BLaER1 (cell line): ENCODE measurements around the gene ABCB4.

Experiments
- H3K27ac ChIP-seq: shearing (Covaris generic); formaldehyde crosslinking; 2 replicates; pipeline ENCODE4 v1.8.1; 2022
- H3K27me3 ChIP-seq: shearing (Covaris generic); formaldehyde crosslinking; 2 replicates; pipeline ENCODE4 v1.8.1; 2022
- H3K36me3 ChIP-seq: shearing (Covaris generic); formaldehyde crosslinking; 2 replicates; pipeline ENCODE4 v1.8.1; 2022
- H3K4me1 ChIP-seq: shearing (Covaris generic); formaldehyde crosslinking; 2 replicates; pipeline ENCODE4 v1.8.1; 2022
- H3K4me2 ChIP-seq: shearing (Covaris generic); formaldehyde crosslinking; 2 replicates; pipeline ENCODE4 v1.8.1; 2022
- H3K4me3 ChIP-seq: shearing (Covaris generic); formaldehyde crosslinking; 2 replicates; pipeline ENCODE4 v1.8.1; 2022
- H3K9ac ChIP-seq: shearing (Covaris generic); formaldehyde crosslinking; 2 replicates; pipeline ENCODE4 v1.8.1; 2022
- H3K9me3 ChIP-seq: shearing (Covaris generic); formaldehyde crosslinking; 2 replicates; pipeline ENCODE4 v1.8.1; 2022
- H4K20me1 ChIP-seq: shearing (Covaris generic); formaldehyde crosslinking; 2 replicates; pipeline ENCODE4 v1.8.1; 2022
- Cebpa-rat ChIP-seq: shearing (Covaris generic); IDR thresholded peaks from 2 replicates; pipeline ENCODE4 v1.8.1; 2022

The ABCB4 gene

GRCh38 chr7:87435546-87435945 lies 39.9 kb downstream of the ABCB4 start:
- H3K27ac ChIP-seq, result no peak overlapping the region

GRCh38 chr7:87432536-87432935 lies 42.9 kb downstream of the ABCB4 start:
- Histone ChIP-seq H3K4me2 (no peak overlapping the region), H3K4me3 (no peak overlapping the region), H3K27me3 (no peaks in the 10 kb centered on the region), H3K9me3 (no peaks in the 10 kb centered on the region), H3K4me1 (no peaks in the 10 kb centered on the region), H3K27ac (no peak overlapping the region), H3K36me3 (peaks cover 72% of the 10 kb centered on the region), H4K20me1 (no peaks in the 10 kb centered on the region), H3K9ac (no peak overlapping the region)
- no peak for TF ChIP-seq Cebpa-rat

More at GRCh38 chr7:87435546-87435945, 39.9 kb downstream of the ABCB4 start:
- Histone ChIP-seq H3K27me3 (no peaks in the 10 kb centered on the region), H4K20me1 (no peaks in the 10 kb centered on the region), H3K9ac (no peak overlapping the region), H3K4me3 (no peak overlapping the region), H3K36me3 (peaks cover 80% of the 10 kb centered on the region), H3K9me3 (no peaks in the 10 kb centered on the region), H3K4me2 (no peak overlapping the region), H3K4me1 (no peaks in the 10 kb centered on the region)
- TF ChIP-seq Cebpa-rat, result no peak

DNA sequence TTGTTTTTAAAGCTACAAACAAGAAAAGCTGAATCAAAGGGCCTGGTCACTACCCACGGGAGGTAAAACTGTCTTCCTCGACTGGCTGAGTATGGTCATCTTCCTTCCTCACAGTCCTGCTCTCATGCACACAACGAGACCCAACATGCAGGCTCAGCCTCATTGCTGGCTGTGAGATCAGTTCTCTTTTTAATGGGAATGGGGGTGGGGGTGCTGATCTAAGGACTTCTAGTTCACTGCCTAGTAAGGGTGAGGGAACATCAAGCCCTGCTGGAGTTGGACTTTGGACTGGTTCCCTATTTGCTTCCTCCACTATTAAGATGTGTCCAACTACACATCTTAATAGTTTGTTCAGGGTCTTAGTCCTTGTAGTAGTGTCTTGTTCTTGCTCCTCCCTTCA lies 48.2 kb downstream of the ABCB4 start:
- H3K4me1 ChIP-seq, result no peaks in the 10 kb centered on the region
- H3K36me3 ChIP-seq, result peaks cover 68% of the 10 kb centered on the region
- no peaks in the 10 kb centered on the region for H3K27me3 ChIP-seq
- H3K4me3 ChIP-seq, result no peak overlapping the region
- TF ChIP-seq Cebpa-rat, result no peak
- H3K4me2 ChIP-seq, result no peak overlapping the region
- H3K27ac ChIP-seq, result no peak overlapping the region
- H3K9ac ChIP-seq, result no peak overlapping the region
- H4K20me1 ChIP-seq, result no peaks in the 10 kb centered on the region
- no peaks in the 10 kb centered on the region for H3K9me3 ChIP-seq

- no peak overlapping the region for H3K27ac ChIP-seq
- no peak overlapping the region for H3K4me3 ChIP-seq
- H3K9me3 ChIP-seq, result no peaks in the 10 kb centered on the region
- no peaks in the 10 kb centered on the region for H3K4me1 ChIP-seq
- H3K4me2 ChIP-seq, result no peak overlapping the region
- no peak overlapping the region for H3K9ac ChIP-seq
- no peak for TF ChIP-seq Cebpa-rat
- H3K27me3 ChIP-seq, result no peaks in the 10 kb centered on the region
- peaks cover 69% of the 10 kb centered on the region for H3K36me3 ChIP-seq
- no peaks in the 10 kb centered on the region for H4K20me1 ChIP-seq
Observed at GRCh38 chr7:87426160-87426559, 49.3 kb downstream of the ABCB4 start.

DNA sequence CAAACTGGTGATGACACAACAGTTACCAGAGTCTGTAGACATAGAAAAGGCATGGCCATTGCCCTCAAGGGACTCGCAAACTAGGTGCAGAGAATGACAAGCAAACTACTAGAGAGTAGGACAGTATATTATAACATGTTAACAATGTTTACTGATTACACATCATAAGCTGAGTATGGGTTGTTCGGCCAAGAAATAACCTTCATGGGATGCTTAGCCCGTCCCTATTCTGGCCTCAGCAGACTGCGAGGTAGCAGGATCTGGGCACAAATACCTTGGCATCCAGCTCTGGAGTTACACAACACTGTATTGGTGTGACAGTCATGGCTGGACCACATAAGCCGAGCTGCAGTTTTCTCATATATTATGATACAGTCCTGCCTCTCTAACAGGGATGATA lies 51.4 kb downstream of the ABCB4 start:
- H3K36me3 ChIP-seq, result peaks cover 66% of the 10 kb centered on the region

DNA sequence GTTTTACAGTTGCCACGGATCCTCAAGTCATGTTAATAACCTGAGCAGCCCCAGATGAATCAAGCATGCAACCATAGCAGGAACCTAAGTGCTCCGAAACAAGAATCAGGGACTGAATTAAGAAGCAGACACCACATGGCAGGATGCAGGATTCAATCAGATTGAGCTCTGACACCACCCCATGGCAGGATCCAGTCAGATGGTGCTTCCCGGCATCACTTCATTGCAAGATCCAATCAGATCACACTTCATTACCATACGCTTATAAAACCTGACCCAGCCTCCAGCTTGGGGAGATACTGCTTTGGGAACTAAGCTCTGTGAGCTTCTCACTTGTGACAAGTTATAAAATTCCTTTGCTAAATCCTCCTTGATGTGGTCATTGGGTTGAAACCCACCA lies 55.3 kb downstream of the ABCB4 start:
- H3K4me1 ChIP-seq, result peaks cover 13% of the 10 kb centered on the region; the same call in 1 of the 2 replicates
- no peak overlapping the region for H3K9ac ChIP-seq
- H3K27ac ChIP-seq, result no peak overlapping the region
- H3K27me3 ChIP-seq, result no peaks in the 10 kb centered on the region
- H3K4me3 ChIP-seq, result no peak overlapping the region
- H4K20me1 ChIP-seq, result no peaks in the 10 kb centered on the region
- peaks cover 44% of the 10 kb centered on the region for H3K36me3 ChIP-seq
- H3K9me3 ChIP-seq, result no peaks in the 10 kb centered on the region
- H3K4me2 ChIP-seq, result no peak overlapping the region
- TF ChIP-seq Cebpa-rat, result no peak

More for the DNA sequence above, 51.4 kb downstream of the ABCB4 start:
- TF ChIP-seq Cebpa-rat, result no peak
- Histone ChIP-seq H3K27ac (no peak overlapping the region), H3K27me3 (no peaks in the 10 kb centered on the region), H3K9ac (no peak overlapping the region), H3K9me3 (no peaks in the 10 kb centered on the region), H3K4me1 (no peaks in the 10 kb centered on the region), H3K4me3 (no peak overlapping the region), H3K4me2 (no peak overlapping the region), H4K20me1 (no peaks in the 10 kb centered on the region)

- H3K36me3 ChIP-seq, result peaks cover 19% of the 10 kb centered on the region
- H4K20me1 ChIP-seq, result no peaks in the 10 kb centered on the region
- H3K27ac ChIP-seq, result no peak overlapping the region
- H3K4me1 ChIP-seq, result peaks cover 13% of the 10 kb centered on the region; the same call in 1 of the 2 replicates
- no peak for TF ChIP-seq Cebpa-rat
- H3K4me2 ChIP-seq, result no peak overlapping the region
- no peaks in the 10 kb centered on the region for H3K9me3 ChIP-seq
- H3K9ac ChIP-seq, result no peak overlapping the region
- H3K27me3 ChIP-seq, result no peaks in the 10 kb centered on the region
- H3K4me3 ChIP-seq, result no peak overlapping the region
Observed at GRCh38 chr7:87416682-87417587, 58.5 kb downstream of the ABCB4 start.

DNA sequence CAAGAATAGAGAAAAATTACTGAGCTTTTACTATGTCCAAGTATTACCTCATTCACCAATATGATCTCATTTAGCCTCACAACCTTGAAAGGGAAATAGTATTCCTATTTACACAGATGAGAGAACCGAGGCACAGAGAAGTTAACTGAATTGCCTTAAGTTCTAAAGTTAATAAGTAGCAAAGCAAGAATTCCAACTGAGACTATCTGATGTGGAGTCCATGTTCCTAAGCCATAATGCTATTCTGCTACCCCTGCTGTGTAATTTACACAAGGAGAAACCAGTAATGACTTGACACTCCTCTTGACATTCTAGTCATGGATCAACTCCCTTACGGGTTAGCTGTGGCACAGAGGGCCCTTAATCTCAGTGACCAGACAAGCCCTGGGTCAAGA lies 60.7 kb downstream of the ABCB4 start:
- Histone ChIP-seq H3K36me3 (0 out of 2 replicates have a peak, but pooled peaks cover 1% of the 10 kb centered on the region), H3K9ac (no peak overlapping the region), H3K4me3 (no peak overlapping the region), H3K4me2 (no peak overlapping the region), H4K20me1 (no peaks in the 10 kb centered on the region), H3K9me3 (no peaks in the 10 kb centered on the region), H3K4me1 (peaks cover 13% of the 10 kb centered on the region; the same call in 1 of the 2 replicates), H3K27me3 (no peaks in the 10 kb centered on the region), H3K27ac (no peak overlapping the region)
- no peak for TF ChIP-seq Cebpa-rat

DNA sequence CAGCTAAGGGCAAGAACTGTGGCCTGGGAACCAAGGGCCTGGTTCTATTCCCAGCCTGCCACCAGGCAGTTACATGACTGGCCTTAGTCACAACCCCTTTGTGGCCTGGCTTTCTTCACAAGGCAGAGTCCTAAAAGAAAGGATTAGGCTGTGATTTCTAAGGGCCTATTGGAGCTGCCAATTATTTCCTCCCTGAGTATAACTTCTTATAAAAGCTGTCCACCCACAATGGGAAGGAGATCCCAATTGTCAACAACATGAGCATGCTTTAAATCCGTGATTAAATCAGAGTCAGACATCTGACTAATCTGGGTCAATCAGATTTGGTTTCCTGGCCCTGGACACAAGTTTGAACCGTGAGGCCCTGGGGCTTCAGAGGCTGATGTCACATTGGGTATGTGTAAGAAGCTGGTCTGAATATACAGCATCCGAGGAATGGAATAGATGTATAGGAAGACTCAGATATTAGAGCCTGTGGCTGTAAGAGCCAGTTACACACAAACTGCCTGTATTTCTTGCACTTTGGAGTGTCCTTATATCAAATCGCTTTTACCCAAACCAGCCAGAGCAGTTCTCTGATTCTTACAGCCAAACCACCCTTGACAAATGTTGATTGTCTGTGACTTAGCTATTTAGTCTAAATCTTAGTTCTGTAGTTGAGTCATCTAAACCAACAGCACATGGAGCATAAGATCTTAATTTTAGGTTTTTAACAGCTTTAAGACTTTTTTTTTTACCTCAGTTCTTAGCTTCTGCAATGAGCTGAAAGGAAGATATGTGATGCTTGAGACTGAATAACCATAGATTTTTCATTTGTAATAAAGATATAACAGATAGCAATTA lies 61.3 kb downstream of the ABCB4 start:
- TF ChIP-seq Cebpa-rat, result no peak
- H3K27ac ChIP-seq, result no peak overlapping the region
- H3K9me3 ChIP-seq, result no peaks in the 10 kb centered on the region
- peaks cover 13% of the 10 kb centered on the region; the same call in 1 of the 2 replicates for H3K4me1 ChIP-seq
- H3K36me3 ChIP-seq, result no peaks in the 10 kb centered on the region
- H3K27me3 ChIP-seq, result no peaks in the 10 kb centered on the region
- no peaks in the 10 kb centered on the region for H4K20me1 ChIP-seq
- no peak overlapping the region for H3K9ac ChIP-seq
- no peak overlapping the region for H3K4me2 ChIP-seq
- no peak overlapping the region for H3K4me3 ChIP-seq

DNA sequence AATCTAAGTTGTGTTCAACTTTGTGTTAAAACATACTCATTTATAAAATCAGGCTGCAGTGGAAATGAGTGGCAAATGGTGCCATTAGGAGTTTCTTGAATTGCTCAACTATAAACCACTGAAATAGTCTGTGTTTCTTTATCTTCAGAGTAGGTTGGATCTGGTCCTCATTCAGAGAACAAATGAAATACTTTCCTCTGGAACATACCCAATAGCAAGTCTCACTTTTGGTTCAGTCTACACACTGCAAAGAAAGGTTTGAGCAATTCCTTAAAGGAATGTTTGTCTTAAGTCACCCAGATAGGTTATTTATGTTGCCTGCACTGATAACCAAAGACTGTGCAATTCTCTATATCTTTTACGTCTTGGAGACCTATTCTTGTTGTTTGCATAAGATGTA lies 62.5 kb downstream of the ABCB4 start:
- H3K9ac ChIP-seq, result no peak overlapping the region

More for the DNA sequence above, 62.5 kb downstream of the ABCB4 start:
- no peaks in the 10 kb centered on the region for H3K9me3 ChIP-seq
- peaks cover 3% of the 10 kb centered on the region; the same call in 1 of the 2 replicates for H3K4me1 ChIP-seq
- H3K4me3 ChIP-seq, result no peak overlapping the region
- no peak overlapping the region for H3K4me2 ChIP-seq
- no peak overlapping the region for H3K27ac ChIP-seq
- H4K20me1 ChIP-seq, result no peaks in the 10 kb centered on the region
- H3K36me3 ChIP-seq, result peaks cover under 1% of the 10 kb centered on the region; the same call in 1 of the 2 replicates
- no peak for TF ChIP-seq Cebpa-rat
- H3K27me3 ChIP-seq, result no peaks in the 10 kb centered on the region
